Measurements from ENCODE around the gene CLMP. TPM values are rescaled to one million over a fixed set of nuclear protein-coding genes. Genes with fewer than 3 reads are reported as not detected.

The CLMP gene
- polyA plus RNA-seq, 3 donors, result 0.33 TPM; not detected in 2

DNA sequence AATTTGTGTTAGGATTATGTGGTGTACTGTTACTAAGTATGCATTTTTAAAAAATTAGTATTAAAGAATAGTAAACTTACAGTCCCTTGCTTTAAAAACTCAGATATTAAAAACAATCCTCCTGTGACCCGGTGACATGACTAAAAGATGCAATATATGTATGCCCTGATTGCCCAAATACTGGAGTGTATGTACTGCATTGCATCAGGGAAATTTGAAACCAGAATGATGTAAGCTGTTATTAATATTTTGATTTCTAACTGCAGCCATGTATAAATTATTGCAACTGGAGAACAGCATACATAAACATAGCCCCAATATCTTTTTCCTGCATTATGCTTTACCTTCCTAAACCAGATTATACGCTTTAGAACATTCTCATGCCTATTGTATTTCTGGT lies 129.4 kb downstream of the CLMP start:
- Histone ChIP-seq H3K9me3 (replicated peaks in 1 of 2; ENCODE audit: control insufficient read depth in 1 of 2, insufficient read depth in 1 of 2, low read length in 2 of 2) (no peaks in the 10 kb centered on the region), H3K4me2 (replicated peaks; ENCODE audit: extremely low read depth, low read length, poor library complexity, severe bottlenecking) (no peak overlapping the region), H3K27me3 (ENCODE audit: control insufficient read depth in 2 of 2, insufficient read depth in 2 of 2, low read length in 2 of 2) (no peaks in the 10 kb centered on the region), H2AFZ (ENCODE audit: insufficient read depth, low read depth, low read length, poor library complexity, severe bottlenecking) (no peak overlapping the region), H3K36me3 (replicated peaks in 1 of 2; ENCODE audit: control insufficient read depth in 1 of 2, insufficient read depth in 2 of 2, low read length in 2 of 2) (peaks cover 4 to 5% of the 10 kb centered on the region in 2 donors), H3K4me3 (replicated peaks in 1 of 3; ENCODE audit: low read depth in 2 of 3, low read length in 3 of 3) (no peak overlapping the region), H3K79me2 (ENCODE audit: insufficient read depth, low read length) (peaks cover 65% of the 10 kb centered on the region), H3K4me1 (ENCODE audit: control insufficient read depth in 1 of 2, insufficient read depth in 2 of 2, low read length in 2 of 2) (peaks cover 48 to 72% of the 10 kb centered on the region in 2 donors), H3K27ac (ENCODE audit: low read depth in 1 of 2, low read length in 2 of 2) (no peak overlapping the region), H3K9ac (ENCODE audit: insufficient read depth, low read length, poor library complexity, severe bottlenecking) (no peak overlapping the region), H4K20me1 (ENCODE audit: insufficient read depth, low read length) (peaks cover 12% of the 10 kb centered on the region)
- peaks cover 4 to 9% of the 10 kb centered on the region in 2 donors for H3K36me3 Mint-ChIP-seq
- peak overlapping the region in 1 of 7 donors; percentile 19 for H3K27ac Mint-ChIP-seq
- no CpG with 5 or more reads among the region's 2 CpGs for WGBS (ENCODE audit: insufficient coverage)
- H3K27me3 Mint-ChIP-seq (ENCODE audit: low read depth in 3 of 3), result no peaks in the 10 kb centered on the region
- TF ChIP-seq, protein P1, sequence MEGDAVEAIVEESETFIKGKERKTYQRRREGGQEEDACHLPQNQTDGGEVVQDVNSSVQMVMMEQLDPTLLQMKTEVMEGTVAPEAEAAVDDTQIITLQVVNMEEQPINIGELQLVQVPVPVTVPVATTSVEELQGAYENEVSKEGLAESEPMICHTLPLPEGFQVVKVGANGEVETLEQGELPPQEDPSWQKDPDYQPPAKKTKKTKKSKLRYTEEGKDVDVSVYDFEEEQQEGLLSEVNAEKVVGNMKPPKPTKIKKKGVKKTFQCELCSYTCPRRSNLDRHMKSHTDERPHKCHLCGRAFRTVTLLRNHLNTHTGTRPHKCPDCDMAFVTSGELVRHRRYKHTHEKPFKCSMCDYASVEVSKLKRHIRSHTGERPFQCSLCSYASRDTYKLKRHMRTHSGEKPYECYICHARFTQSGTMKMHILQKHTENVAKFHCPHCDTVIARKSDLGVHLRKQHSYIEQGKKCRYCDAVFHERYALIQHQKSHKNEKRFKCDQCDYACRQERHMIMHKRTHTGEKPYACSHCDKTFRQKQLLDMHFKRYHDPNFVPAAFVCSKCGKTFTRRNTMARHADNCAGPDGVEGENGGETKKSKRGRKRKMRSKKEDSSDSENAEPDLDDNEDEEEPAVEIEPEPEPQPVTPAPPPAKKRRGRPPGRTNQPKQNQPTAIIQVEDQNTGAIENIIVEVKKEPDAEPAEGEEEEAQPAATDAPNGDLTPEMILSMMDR (IDR thresholded peaks at IDR 0.05), result no peak
- no peak overlapping the region for H3K4me3 Mint-ChIP-seq
- H3K9me3 Mint-ChIP-seq, result no peaks in the 10 kb centered on the region
- peaks cover 57% of the 10 kb centered on the region for H3K4me1 Mint-ChIP-seq
- intact Hi-C loops (cut with micrococcal nuclease), result no loop called here
- DNase-seq, result peak in 1 of 3 donors; percentile 17

DNA sequence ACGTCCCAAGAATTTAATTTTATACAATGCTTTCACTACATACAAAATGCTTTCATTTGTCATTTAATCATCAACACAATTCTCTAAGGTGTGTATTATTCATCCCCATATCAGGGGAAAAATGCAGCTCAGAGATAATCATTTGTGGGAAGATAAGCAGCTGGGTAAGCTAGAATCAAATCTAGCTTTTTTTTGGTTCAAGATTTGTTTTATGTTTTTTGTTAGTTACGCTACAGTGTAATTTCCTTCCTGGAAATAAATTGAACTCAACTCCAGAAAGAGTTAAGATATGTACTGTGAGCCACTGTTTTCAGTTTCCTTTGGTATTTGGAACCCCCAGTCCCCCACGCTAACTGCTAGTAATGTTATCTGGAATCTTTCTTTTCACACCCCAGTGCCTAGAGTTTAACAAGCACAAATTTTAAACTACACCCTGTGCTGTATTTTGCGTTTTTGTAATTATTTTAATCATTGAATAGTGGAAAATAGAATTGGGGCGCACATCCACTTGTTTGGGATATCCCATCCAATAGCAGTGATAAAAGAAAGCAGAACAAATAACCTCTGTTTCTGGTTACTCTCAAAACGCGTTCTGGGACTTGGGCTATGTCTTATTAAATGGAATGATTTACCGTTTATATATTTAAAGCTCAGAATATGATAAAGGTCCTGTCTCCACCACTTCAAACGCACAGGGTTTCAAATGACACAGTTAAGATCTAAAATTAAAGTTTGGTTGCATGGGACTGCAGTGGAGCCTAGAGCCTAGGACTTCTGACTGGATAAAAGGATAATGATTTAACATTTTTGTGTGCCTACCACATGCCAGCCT lies 131.0 kb downstream of the CLMP start:
- Histone ChIP-seq H3K9ac (ENCODE audit: insufficient read depth, low read length, poor library complexity, severe bottlenecking) (peak overlapping the region; percentile 100), H4K20me1 (ENCODE audit: insufficient read depth, low read length) (peaks cover 28% of the 10 kb centered on the region), H3K79me2 (ENCODE audit: insufficient read depth, low read length) (peaks cover 81% of the 10 kb centered on the region), H3K27ac (ENCODE audit: low read depth in 1 of 2, low read length in 2 of 2) (peak overlapping the region; percentile 99 to 100), H3K9me3 (replicated peaks in 1 of 2; ENCODE audit: control insufficient read depth in 1 of 2, insufficient read depth in 1 of 2, low read length in 2 of 2) (no peaks in the 10 kb centered on the region), H3K4me2 (replicated peaks; ENCODE audit: extremely low read depth, low read length, poor library complexity, severe bottlenecking) (peak overlapping the region; percentile 84), H2AFZ (ENCODE audit: insufficient read depth, low read depth, low read length, poor library complexity, severe bottlenecking) (peak overlapping the region; percentile 89), H3K4me1 (ENCODE audit: control insufficient read depth in 1 of 2, insufficient read depth in 2 of 2, low read length in 2 of 2) (peaks cover 51 to 72% of the 10 kb centered on the region in 2 donors), H3K4me3 (replicated peaks in 1 of 3; ENCODE audit: low read depth in 2 of 3, low read length in 3 of 3) (peak overlapping the region; percentile 55 to 98 (median 96)), H3K27me3 (ENCODE audit: control insufficient read depth in 2 of 2, insufficient read depth in 2 of 2, low read length in 2 of 2) (no peaks in the 10 kb centered on the region), H3K36me3 (replicated peaks in 1 of 2; ENCODE audit: control insufficient read depth in 1 of 2, insufficient read depth in 2 of 2, low read length in 2 of 2) (peaks cover 19 to 20% of the 10 kb centered on the region in 2 donors)
- intact Hi-C loops (cut with micrococcal nuclease), result loop anchor here (2.0 to 5.0 kb wide), 2 partner anchors 202 to 207 kb away; no protein-coding TSS in a partner anchor
- TF ChIP-seq, protein P1 (IDR thresholded peaks at IDR 0.05), result no peak
- WGBS (ENCODE audit: insufficient coverage), result no CpG with 5 or more reads among the region's 9 CpGs
- peaks cover 20 to 24% of the 10 kb centered on the region in 2 donors for H3K36me3 Mint-ChIP-seq
- peak overlapping the region; percentile 96 to 100 (median 99) for H3K27ac Mint-ChIP-seq
- H3K27me3 Mint-ChIP-seq (ENCODE audit: low read depth in 3 of 3), result no peaks in the 10 kb centered on the region
- peak overlapping the region in 1 of 2 donors; percentile 94 for H3K4me3 Mint-ChIP-seq
- DNase-seq, result no peak
- H3K9me3 Mint-ChIP-seq, result no peaks in the 10 kb centered on the region
- H3K4me1 Mint-ChIP-seq, result peaks cover 60% of the 10 kb centered on the region
